ENCODE measurements around the gene ATP5PD.

ATP5PD gene

DNA sequence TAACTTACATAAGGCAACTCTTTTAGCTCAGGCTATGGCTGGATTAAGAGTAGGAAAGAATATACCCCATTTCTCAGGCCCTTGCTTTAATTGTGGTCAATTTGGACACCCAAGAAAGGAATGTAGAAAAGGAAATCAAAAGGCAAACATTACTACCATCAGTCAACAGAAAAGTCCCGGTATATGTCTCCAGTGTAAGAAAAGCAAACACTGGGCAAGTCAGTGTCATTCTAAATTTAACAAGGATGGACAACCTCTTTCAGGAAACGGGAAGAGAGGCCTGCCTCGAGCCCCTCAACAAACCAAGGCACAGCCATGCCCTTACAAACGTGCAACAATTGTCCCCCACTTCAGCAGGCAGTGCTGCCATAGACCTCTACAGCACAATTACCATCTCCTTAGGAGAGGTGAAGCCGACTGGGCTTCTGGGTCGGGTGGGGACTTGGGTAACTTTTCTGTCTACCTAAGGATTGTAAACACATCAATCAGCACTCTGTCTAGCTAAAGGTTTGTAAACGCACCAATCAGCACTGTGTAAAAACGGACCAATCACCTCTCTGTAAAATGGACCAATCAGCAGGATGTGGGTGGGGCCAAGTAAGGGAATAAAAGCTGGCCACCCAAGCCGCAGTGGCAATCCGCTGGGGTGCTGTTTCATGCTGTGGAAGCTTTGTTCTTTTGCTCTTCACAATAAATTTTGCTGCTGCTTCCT is 21.9 kb downstream of the ATP5PD start:
- DNase-seq (ENCODE audit: low read depth) = no peak
- no peak overlapping the region for H3K4me3 ChIP-seq (ENCODE audit: low read length)
- TF ChIP-seq, protein P1, sequence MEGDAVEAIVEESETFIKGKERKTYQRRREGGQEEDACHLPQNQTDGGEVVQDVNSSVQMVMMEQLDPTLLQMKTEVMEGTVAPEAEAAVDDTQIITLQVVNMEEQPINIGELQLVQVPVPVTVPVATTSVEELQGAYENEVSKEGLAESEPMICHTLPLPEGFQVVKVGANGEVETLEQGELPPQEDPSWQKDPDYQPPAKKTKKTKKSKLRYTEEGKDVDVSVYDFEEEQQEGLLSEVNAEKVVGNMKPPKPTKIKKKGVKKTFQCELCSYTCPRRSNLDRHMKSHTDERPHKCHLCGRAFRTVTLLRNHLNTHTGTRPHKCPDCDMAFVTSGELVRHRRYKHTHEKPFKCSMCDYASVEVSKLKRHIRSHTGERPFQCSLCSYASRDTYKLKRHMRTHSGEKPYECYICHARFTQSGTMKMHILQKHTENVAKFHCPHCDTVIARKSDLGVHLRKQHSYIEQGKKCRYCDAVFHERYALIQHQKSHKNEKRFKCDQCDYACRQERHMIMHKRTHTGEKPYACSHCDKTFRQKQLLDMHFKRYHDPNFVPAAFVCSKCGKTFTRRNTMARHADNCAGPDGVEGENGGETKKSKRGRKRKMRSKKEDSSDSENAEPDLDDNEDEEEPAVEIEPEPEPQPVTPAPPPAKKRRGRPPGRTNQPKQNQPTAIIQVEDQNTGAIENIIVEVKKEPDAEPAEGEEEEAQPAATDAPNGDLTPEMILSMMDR (conservative IDR thresholded peaks at IDR 0.05; ENCODE audit: low read depth, low read length) = no peak

- TF ChIP-seq, protein P1 (conservative IDR thresholded peaks at IDR 0.05; ENCODE audit: low read depth, low read length) = no peak
Measured at GRCh38 chr17:75020331-75021110, 26.2 kb downstream of the ATP5PD start.

DNA sequence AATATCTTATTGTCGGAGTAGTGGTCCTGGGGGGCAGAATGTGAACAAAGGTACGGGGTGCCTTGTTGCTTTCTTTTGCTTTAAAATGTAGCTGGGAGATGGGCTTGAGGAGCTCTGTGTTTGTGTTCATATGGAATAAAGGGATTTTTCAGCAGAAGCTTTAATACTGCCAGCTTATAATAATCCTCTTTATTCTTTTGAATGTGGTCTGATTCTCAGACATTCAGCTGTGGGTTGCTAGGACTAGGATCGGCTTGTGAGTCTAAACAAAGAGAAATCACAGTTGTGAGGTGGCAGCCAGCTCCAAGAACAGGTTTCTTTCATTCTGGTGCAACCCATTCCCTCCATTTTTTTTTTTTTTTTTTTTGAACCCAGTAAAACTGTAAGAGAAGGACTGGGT is 27.1 kb downstream of the ATP5PD start:
- TF ChIP-seq, protein P1 (conservative IDR thresholded peaks at IDR 0.05; ENCODE audit: low read depth, low read length) = no peak
- peak; percentile 81 for DNase-seq (ENCODE audit: low read depth)
- H3K4me3 ChIP-seq (ENCODE audit: low read length) = no peak overlapping the region

More at GRCh38 chr17:75020331-75021110, 26.2 kb downstream of the ATP5PD start:
- no peak overlapping the region for H3K4me3 ChIP-seq (ENCODE audit: low read length)
- no peak for DNase-seq (ENCODE audit: low read depth)

GRCh38 chr17:75019146-75019545 is 27.6 kb downstream of the ATP5PD start:
- DNase-seq (ENCODE audit: low read depth) = peak; percentile 74
- no peak overlapping the region for H3K4me3 ChIP-seq (ENCODE audit: low read length)
- TF ChIP-seq, protein P1 (conservative IDR thresholded peaks at IDR 0.05; ENCODE audit: low read depth, low read length) = no peak

DNA sequence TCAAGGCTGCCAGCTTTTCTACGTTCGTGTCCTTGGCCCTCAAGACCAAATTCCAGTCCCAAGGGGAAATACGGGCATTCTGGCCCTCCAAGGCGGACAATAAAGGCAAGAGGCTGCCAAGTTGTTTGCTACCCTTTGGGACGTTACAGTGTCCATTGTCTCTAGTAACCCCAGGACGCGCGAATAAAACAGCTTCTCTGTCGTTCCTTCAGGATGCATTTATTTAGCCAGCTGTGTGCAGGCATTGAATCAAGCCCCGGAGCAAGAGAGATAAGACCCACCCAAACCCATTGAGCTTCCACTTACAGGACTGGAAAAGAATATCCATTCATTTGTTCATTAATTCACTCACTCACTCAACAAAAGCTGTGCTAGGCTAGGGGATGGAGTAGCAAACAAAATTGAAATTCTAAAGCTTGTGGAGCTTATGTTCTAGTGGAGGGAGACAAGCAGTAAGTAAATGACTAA is 33.6 kb downstream of the ATP5PD start:
- peak overlapping the region; percentile 73 for H3K4me3 ChIP-seq (ENCODE audit: low read length)
- no peak for DNase-seq (ENCODE audit: low read depth)
- TF ChIP-seq, protein P1 (conservative IDR thresholded peaks at IDR 0.05; ENCODE audit: low read depth, low read length) = no peak

DNA sequence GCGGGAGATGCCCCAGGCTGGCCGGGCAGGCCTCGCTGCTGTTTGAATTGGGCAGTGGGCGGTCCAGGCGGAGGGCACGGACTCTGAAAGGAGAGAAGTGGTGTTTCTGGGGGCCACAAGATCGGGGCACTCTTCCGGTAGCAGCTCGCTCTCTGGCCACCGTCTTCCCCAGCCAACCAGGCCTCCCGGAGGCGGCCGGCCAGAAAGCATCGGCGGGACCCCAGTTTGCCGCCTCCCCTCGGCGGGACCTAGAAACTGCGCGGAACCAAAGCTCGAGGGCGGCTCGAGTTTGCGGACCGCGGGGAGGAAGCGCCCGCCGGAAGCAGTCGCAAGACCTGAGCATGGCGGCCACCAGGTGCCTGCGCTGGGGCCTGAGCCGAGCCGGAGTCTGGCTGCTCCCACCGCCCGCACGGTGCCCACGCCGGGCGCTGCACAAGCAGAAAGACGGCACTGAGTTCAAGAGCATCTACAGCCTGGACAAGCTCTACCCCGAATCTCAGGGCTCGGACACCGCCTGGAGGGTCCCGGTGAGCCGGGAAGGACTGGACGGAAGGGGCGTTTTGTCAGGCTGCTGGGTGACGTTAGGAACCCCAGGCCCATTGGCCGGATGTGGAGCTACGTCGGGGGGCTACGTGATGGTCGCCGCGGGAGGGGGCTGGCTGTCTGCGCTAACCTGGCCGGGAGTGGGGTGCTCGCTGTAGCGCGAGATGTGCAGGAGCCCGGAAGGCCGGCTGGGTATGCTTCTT is 34.2 kb downstream of the ATP5PD start, which contains the start of gene MRPL58:
TSS of gene MRPL58 (plus strand) at position 325 of the 746 bp plus-strand sequence. CDS start at position 342, 17 bp downstream.
- DNase-seq (ENCODE audit: low read depth) = no peak
- TF ChIP-seq, protein P1 (conservative IDR thresholded peaks at IDR 0.05; ENCODE audit: low read depth, low read length) = peak; percentile 57
- H3K4me3 ChIP-seq (ENCODE audit: low read length) = peak within 1 kb of the TSS; percentile 73
